ENCODE measurements around the gene MGRN1.

DNA sequence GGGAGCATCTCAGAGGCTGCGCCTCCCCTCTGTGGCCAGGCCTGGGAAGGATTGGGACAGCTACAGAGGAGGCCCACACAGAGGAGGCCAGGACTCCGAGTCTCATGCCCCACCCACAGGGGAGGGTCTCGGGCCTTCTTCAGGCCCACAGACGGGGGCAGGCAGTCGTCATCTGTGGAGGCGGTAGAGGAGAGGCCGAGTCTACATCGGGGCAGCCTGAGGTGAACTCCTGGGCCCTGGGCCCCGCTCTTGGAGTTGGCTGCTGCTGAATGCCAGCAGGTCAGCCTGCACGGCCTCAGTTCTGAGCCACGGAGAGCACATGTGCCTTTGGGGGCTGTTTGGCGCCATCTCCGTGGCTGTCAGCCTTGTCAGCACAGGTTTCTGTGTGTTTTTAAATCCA lies 60.7 kb downstream of the MGRN1 start:
- no peak for TF ChIP-seq POLR2A (IDR thresholded peaks at IDR 0.05; ENCODE audit: low read depth, low read length)
- no peak for TF ChIP-seq TAF1 (IDR thresholded peaks at IDR 0.05; ENCODE audit: borderline replicate concordance, low read depth, low read length)
- TF ChIP-seq POLR2AphosphoS5 (IDR thresholded peaks at IDR 0.05; ENCODE audit: low read depth, low read length) = no peak

Measured in GM12892 (cell line).